Prostate gland (tissue), 2 donors: ENCODE results near the gene PARVB. TPM values are rescaled to one million over a fixed set of nuclear protein-coding genes. Genes with fewer than 3 reads are reported as not detected.

ENCODE experiments used
- DNase-seq: peaks from one replicate; pipeline ENCODE4 v3.0.0-alpha.2; 2019; ENCODE audit warnings: low spot score
- H3K27ac ChIP-seq, 2 donors: fragments of 200-600 bp; sonication (generic); 2 replicates each; pipeline ENCODE4 v1.5.1; 2017 to 2019
- H3K27me3 ChIP-seq: fragments of 200-600 bp; sonication (generic); replicated peaks from 2 replicates; pipeline ENCODE4 v1.5.1; 2019; ENCODE audit not compliant: insufficient read depth
- H3K36me3 ChIP-seq, 2 donors: fragments of 200-600 bp; sonication (generic); 1 replicate in 1 of 2; 2 replicates in 1 of 2; pipeline versions ENCODE4 v1.5.1 to v1.8.1; 2017 to 2019
- H3K4me1 ChIP-seq: fragments of 200-600 bp; sonication (generic); replicated peaks from 2 replicates; pipeline ENCODE4 v1.5.1; 2019
- H3K4me3 ChIP-seq, 2 donors: fragments of 200-600 bp; sonication (generic); 2 replicates each; pipeline ENCODE4 v1.5.1; 2017 to 2019
- H3K9me3 ChIP-seq: fragments of 200-600 bp; sonication (generic); 2 replicates; pipeline ENCODE4 v1.5.1; 2017
- POLR2A ChIP-seq: fragments of 450-650 bp; IDR thresholded peaks from one replicate; pipeline ENCODE4 v1.6.1; 2016; ENCODE audit warnings: antibody characterized with exemption, mild to moderate bottlenecking
- POLR2AphosphoS5 ChIP-seq: sonication (generic); formaldehyde crosslinking; IDR thresholded peaks from one replicate; pipeline ENCODE4 v1.6.1; 2017; ENCODE audit warnings: antibody characterized with exemption
- WGBS: methylation state at CpG from one replicate; pipeline ENCODE4 v1.1.5; 2018; 5-methylcytosine and 5-hydroxymethylcytosine counted together
- intact Hi-C: fragments of 100-400 bp; cut with DNase I; formaldehyde crosslinking; loops from one replicate; pipeline ENCODE4 v1.14.2; 2022
- total RNA-seq, 2 donors: library from RNA; depleted of rRNA; stranded (reverse); fragments of >200 nt; gene quantifications; one replicate each; pipeline ENCODE4 v1.1.0, GENCODE V29; 2016
- TF ChIP-seq, protein P1 (sequence below), 4 experiments: fragments of 200-600 bp in 2 of 4; fragments of 450-650 bp in 2 of 4; sonication (generic) in 2 of 4; IDR thresholded peaks; 1 replicate in 3 of 4; 2 replicates in 1 of 4; pipeline ENCODE4 v1.5.1; 2016 to 2019; ENCODE audit warnings: antibody characterized with exemption in 4 of 4, mild to moderate bottlenecking in 2 of 4, moderate library complexity in 2 of 4

Gene PARVB
- total RNA-seq, 2 donors from 2014 or later = 11.7 to 28.4 TPM

DNA sequence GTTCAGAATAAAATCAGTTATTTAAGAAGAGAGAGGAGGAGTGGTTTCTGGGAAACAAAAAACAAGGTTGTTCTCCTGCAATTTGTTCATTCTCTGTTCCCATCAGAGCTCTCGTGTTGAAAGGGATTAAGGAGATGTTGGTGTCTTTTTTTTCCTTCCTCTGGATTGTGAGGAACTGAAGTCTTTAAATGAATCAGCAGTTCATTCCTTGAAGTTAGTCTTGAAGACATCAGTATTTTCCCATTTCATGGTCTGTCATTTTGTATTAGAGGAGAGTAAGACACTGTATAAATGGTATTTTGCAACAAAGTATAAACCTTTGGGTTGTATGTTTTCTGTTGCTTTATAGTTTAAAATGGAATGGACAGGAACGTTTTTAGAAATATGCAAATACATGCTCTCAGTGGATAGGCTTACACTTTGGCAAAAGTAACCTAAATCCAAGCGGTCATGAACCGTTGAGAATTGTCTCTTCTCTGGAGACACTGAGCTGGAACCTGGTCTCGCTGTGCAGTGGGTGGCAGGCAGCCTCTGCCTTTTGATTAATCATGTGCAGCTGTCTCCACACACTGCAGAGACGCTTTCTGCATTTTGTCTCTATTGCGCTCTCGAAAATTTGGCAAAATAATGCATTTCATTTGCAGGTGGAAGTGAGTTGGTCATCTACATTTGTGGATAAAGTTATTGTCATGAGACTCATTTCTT lies 35.8 kb upstream of the PARVB start:
- H3K36me3 ChIP-seq = peaks cover 0 to 10% of the 10 kb centered on the region in 2 donors
- DNase-seq = no peak
- H3K4me1 ChIP-seq = no peaks in the 10 kb centered on the region
- H3K9me3 ChIP-seq = no peaks in the 10 kb centered on the region
- 64% methylated on average over 8 of the region's 8 CpGs for WGBS
- no peaks in the 10 kb centered on the region for H3K27me3 ChIP-seq
- intact Hi-C loops = no loop called here
- H3K4me3 ChIP-seq = no peak overlapping the region
- TF ChIP-seq, protein P1, sequence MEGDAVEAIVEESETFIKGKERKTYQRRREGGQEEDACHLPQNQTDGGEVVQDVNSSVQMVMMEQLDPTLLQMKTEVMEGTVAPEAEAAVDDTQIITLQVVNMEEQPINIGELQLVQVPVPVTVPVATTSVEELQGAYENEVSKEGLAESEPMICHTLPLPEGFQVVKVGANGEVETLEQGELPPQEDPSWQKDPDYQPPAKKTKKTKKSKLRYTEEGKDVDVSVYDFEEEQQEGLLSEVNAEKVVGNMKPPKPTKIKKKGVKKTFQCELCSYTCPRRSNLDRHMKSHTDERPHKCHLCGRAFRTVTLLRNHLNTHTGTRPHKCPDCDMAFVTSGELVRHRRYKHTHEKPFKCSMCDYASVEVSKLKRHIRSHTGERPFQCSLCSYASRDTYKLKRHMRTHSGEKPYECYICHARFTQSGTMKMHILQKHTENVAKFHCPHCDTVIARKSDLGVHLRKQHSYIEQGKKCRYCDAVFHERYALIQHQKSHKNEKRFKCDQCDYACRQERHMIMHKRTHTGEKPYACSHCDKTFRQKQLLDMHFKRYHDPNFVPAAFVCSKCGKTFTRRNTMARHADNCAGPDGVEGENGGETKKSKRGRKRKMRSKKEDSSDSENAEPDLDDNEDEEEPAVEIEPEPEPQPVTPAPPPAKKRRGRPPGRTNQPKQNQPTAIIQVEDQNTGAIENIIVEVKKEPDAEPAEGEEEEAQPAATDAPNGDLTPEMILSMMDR (IDR thresholded peaks at IDR 0.05) = no peak
- TF ChIP-seq POLR2AphosphoS5 = no peak
- no peak for TF ChIP-seq POLR2A
- H3K27ac ChIP-seq = no peak overlapping the region

DNA sequence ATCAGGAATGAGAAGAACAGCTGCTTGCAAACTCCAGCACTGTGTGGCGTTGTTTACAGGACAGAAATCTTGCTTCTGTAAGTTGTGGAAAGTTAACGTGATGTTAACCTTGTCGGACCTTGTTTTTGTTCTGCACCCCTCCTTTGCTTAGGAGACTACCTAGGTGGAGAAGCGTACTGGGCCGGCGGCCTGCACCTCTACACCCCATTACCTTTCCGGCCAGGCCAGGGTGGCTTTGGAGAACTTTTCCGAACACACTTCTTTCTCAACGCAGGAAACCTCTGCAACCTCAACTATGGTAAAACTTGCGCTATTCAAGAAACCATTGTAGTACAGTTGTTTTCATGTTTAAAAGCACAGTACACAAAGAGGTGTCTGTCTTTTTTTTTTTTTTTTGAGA lies 35.1 kb upstream of the PARVB start:
- H3K4me3 ChIP-seq = no peak overlapping the region
- TF ChIP-seq, protein P1 (IDR thresholded peaks at IDR 0.05) = no peak
- TF ChIP-seq POLR2AphosphoS5 = no peak
- 96% methylated on average over 10 of the region's 10 CpGs for WGBS
- H3K36me3 ChIP-seq = peaks cover 0 to 10% of the 10 kb centered on the region in 2 donors
- no peaks in the 10 kb centered on the region for H3K27me3 ChIP-seq
- DNase-seq = no peak
- H3K9me3 ChIP-seq = no peaks in the 10 kb centered on the region
- intact Hi-C loops = no loop called here
- H3K27ac ChIP-seq = no peak overlapping the region
- no peaks in the 10 kb centered on the region for H3K4me1 ChIP-seq

- DNase-seq = no peak
- Histone ChIP-seq H3K27me3 (no peaks in the 10 kb centered on the region), H3K27ac (no peak overlapping the region), H3K36me3 (peaks cover 0 to 10% of the 10 kb centered on the region in 2 donors), H3K4me3 (no peak overlapping the region), H3K9me3 (no peaks in the 10 kb centered on the region), H3K4me1 (no peaks in the 10 kb centered on the region)
- TF ChIP-seq, protein P1 (IDR thresholded peaks at IDR 0.05) = no peak
- TF ChIP-seq POLR2A (no peak), POLR2AphosphoS5 (no peak)
- WGBS = 87% methylated on average over 13 of the region's 13 CpGs
- intact Hi-C loops = loop anchor here (10.0 kb wide), 1 partner anchor 335 kb away; no protein-coding TSS in a partner anchor
Measured at GRCh38 chr22:43990044-43990443, 34.1 kb upstream of the PARVB start.

DNA sequence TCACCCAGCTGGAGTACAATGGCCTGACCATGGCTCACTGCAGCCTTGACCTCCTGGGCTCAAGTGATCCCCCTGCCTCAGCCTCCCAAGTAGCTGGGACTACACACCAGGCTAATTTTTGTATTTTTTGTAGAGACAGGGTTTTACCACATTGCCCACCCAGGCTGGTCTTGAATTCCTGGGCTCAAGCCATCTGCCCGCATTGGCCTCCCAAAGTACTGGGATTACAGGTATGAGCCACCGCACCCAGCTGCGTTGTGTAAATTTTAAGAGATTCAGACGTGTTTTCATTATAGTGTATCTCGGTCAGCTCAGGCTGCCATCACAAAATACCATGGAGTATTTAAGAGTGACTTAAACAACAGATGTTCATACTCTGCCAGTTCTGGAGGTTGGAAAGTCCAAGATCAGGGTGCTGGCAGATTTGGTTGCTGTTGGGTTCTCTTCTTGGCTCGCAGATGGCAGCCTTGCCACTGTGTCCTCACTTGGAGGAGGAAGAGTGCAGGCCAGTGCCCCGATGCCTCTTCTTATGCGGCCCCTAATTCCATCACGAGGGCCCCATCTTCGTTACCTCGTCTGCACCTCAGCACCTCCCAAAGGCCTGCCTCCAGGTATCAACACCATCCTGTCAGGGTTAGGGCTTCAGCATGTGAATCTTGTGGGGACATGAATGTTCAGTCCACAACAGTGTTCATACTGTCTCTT lies 32.6 kb upstream of the PARVB start:
- no peak for DNase-seq
- Histone ChIP-seq H3K4me3 (no peak overlapping the region), H3K4me1 (no peaks in the 10 kb centered on the region), H3K9me3 (no peaks in the 10 kb centered on the region), H3K27me3 (no peaks in the 10 kb centered on the region), H3K36me3 (peaks cover 0 to 13% of the 10 kb centered on the region in 2 donors), H3K27ac (no peak overlapping the region)
- TF ChIP-seq POLR2A (no peak), POLR2AphosphoS5 (no peak)
- TF ChIP-seq, protein P1 (IDR thresholded peaks at IDR 0.05) = no peak
- intact Hi-C loops = loop anchor here (10.0 kb wide), 1 partner anchor 333 kb away; no protein-coding TSS in a partner anchor
- WGBS = 89% methylated on average over 11 of the region's 11 CpGs
